GM18499 (cell line): Measurements from ENCODE around the gene PLA2G5.
"Not testable (repeated sequence)": the region's sequence is repeated elsewhere in the genome, so short reads cannot be mapped to it uniquely, and the experiment has no call there.

Experiments
- ATAC-seq: cut with Tn5 transposase; IDR thresholded peaks from one replicate; pipeline ENCODE4 v1.9.1; 2021; ENCODE audit warnings: moderate number of reproducible peaks; ENCODE audit not compliant: insufficient read depth, unreplicated experiment

Gene PLA2G5, protein sequence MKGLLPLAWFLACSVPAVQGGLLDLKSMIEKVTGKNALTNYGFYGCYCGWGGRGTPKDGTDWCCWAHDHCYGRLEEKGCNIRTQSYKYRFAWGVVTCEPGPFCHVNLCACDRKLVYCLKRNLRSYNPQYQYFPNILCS

GRCh38 chr1:20069874-20070273, at the start of gene PLA2G5:
TSS of gene PLA2G5 (plus strand) at chr1:20070194. CDS start at chr1:20084831, 14,637 bp downstream.
- no peak for ATAC-seq

- ATAC-seq, result no peak
These were observed 41.9 kb upstream of the PLA2G5 start for GRCh38 chr1:20028125-20028524.

- no peak for ATAC-seq
These were observed 41.3 kb upstream of the PLA2G5 start for GRCh38 chr1:20028726-20029125.

- ATAC-seq, result no peak
These were observed 40.6 kb upstream of the PLA2G5 start for GRCh38 chr1:20029178-20029912.

DNA sequence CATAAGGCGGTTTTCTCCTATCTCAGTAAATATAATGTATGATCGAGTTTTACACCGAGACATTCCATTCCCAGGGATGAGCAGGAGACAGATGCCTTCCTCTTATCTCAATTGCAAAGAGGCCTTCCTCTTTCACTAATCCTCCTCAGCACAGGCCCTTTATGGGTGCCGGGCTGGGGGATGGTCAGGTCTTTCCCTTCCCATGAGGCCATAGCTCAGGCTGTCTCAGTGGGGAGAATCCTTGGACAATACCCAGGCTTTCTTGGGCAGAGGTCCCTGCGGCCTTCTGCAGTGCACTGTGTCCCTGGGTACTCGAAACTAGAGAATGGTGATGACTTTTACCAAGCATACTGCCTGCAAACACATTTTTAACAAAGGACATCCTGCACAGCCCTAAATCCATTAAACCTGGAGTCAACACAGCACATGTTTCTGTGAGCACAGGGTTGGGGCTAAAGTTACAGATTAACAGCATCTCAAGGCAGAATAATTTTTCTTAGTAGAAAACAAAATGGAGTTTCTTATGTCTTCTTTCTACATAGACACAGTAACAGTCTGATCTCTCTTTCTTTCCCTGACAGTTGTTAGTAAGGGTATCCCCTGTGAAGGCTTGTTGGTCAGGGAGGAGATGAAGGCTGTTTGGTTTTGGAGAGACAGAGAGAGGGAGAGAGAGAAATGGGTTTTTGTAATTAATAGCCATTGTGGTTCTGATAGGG, 39.4 kb upstream of the PLA2G5 start:
- not testable (repeated sequence) for ATAC-seq

GRCh38 chr1:20031161-20031560, 38.8 kb upstream of the PLA2G5 start:
- no peak for ATAC-seq

DNA sequence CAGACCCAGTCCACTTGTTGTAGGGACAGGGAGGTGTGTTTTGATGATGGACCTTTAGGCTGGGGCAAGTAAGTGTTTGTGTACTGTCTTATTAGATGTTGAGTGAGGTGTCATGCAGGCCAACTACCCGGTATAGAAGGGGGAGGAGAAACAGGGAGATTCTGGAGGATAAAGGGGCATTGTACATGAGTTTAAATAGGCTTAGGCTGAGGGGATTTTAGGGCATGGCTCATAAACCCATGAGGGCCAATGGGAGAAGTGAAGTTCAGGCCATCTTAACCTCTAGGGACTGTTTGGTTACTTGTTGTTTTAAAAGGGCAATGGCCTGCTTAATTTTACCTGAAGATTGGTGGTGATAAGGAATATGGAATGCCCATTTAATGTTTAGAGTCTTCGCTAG, 38.2 kb upstream of the PLA2G5 start:
- ATAC-seq, result no peak

DNA sequence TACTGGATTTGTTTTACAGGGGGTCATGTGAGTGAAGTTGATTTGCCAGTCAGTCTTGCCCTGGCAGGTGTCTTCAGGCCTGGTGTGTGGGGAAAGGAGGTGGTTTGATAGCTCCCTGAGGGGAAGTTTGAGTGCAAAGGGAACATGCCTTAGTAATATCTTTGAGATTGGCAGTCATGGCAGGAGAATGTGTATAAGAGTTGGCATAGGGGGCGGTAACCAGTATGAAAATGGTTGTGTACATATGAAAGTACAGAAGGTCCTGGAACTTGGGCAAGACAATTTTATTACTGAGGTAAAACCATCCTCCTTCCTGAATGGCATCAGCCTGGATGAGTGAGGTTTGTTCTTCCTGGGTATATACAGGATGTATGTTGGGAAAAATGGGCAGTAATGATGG, 37.6 kb upstream of the PLA2G5 start:
- ATAC-seq, result no peak

- no peak for ATAC-seq
These were observed 36.6 kb upstream of the PLA2G5 start for GRCh38 chr1:20033420-20033819.

- ATAC-seq, result no peak
These were observed 34.9 kb upstream of the PLA2G5 start for GRCh38 chr1:20035114-20035513.

- ATAC-seq, result no peak
These were observed 32.1 kb upstream of the PLA2G5 start for GRCh38 chr1:20037877-20038276.

DNA sequence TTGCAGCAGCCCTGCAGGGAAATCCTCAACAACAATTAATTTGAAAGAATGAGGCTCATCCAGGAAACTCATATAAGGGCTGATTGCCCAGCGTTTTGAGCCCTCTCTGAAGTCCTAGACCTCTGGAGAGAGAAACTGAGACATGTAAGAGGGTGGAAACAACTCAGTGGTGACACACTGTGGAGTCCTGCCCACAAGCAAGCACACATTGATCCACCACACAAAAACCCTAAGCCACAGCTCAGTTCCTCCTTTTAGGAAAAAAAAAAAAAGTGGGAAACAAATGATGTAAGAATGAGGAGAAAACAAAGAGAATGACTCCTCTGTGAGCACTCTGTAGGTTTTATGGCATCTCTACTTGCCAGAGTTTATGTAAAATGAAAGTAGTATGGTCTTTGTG, 22.9 kb upstream of the PLA2G5 start:
- ATAC-seq, result no peak

DNA sequence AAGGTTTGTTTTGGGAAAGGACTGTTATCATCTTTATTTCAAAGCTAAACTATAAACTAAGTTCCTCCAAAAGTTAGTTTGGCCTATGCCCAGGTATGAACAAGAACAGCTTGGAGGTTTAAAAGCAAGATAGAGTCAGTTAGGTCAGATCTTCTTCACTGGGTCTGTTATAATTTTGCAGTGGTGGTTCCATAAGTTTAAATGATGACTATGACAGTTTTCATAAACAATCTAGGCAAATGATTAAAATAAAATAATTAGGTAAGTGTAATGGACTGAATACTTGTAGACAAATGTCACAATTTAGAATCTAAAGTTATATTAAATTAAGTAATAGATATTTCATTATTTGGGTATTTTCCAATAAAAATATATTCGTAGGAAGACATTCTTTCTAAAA, 21.4 kb upstream of the PLA2G5 start:
- no peak for ATAC-seq

DNA sequence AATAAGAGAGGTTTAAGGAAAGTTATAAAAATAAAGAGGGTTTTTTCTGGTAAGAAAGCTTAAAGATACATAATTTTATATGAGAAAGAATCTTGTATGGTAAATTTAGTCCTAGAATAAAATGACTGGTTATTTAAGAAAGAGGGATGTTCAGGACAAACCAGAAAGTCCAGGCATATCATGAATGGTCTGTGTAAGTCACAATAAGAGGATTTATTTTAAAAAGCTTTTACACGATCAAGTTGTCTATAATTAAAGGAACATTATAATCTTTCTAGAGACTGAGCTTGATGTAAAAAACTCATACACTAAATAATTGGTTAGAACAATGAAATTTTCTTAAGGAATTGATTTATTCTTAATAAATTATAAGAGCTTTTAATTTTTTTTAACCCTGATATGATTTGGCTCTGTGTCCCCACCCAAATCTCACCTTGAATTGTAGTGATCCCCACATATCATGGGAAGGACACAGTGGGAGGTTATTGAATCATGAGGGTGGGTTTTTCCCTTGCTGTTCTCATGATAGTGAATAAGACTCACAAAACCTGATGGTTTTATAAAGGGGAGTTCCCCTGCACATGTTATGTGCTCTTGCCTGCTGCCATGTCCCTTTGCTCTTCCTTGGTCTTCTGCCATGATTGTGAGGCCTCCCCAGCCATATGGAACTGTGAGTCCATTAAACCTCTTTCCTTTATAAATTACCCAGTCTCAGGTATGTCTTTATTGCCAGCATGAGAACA, 20.8 kb upstream of the PLA2G5 start:
- ATAC-seq, result not testable (repeated sequence)

- ATAC-seq, result no peak
These were observed 18.7 kb upstream of the PLA2G5 start for GRCh38 chr1:20051218-20051829.

DNA sequence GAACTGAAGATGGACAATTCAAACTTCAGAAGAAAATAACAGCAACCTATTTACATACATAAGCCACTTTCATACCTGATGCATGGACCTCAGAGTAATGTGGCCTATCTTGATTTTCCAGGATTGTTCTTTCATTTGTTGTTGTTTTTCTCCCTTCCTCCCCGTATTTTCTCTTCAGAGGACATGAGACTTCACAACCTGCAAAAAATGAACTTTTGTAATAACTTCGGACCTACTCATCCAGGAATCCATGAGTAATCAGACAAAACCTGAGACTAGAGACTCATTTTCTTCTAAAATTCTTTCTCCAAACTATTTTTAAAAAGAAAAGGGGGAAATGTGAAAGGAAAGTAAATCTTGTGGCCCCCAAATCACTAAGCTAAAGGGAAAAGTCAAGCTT, 17.6 kb upstream of the PLA2G5 start:
- no peak for ATAC-seq

GRCh38 chr1:20057886-20058420, 12.0 kb upstream of the PLA2G5 start:
- ATAC-seq, result no peak

- no peak for ATAC-seq
These were observed 11.5 kb upstream of the PLA2G5 start for GRCh38 chr1:20058531-20058930.

GRCh38 chr1:20059847-20060246, 10.1 kb upstream of the PLA2G5 start:
- no peak for ATAC-seq

DNA sequence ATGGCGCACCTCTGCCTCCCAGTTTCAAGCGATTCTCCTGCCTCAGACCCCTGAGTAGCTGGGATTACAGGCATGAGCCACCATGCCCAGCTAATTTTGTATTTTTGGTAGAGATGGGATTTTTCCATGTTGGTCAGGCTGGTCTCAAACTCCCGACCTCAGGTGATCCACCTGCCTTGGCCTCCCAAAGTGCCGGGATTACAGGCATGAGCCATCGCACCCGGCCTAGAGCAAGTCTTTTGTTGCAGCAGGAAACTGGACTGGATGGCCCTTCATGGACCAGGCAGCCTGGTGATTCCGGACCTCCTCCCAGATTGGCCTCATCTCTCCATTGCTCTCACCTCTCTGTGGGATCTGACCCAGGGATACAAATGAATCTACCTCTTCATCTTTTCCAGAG, 9.2 kb upstream of the PLA2G5 start:
- not testable (repeated sequence) for ATAC-seq
